ENCODE results near the gene TAC4. TPM values are rescaled to one million over a fixed set of nuclear protein-coding genes. Genes with fewer than 3 reads are reported as not detected.

TAC4 gene
- total RNA-seq, 1 donor from 2014 or later, result not detected

- intact Hi-C loops (cut with micrococcal nuclease), result no loop called here
These were observed 32.0 kb downstream of the TAC4 start for GRCh38 chr17:49815761-49816281.

- intact Hi-C loops (cut with micrococcal nuclease), result no loop called here
These were observed 32.9 kb downstream of the TAC4 start for GRCh38 chr17:49814781-49815529.

- intact Hi-C loops (cut with micrococcal nuclease), result no loop called here
These were observed 38.8 kb downstream of the TAC4 start for GRCh38 chr17:49809056-49809455.

GRCh38 chr17:49798738-49799137, 49.1 kb downstream of the TAC4 start:
- intact Hi-C loops (cut with micrococcal nuclease), result no loop called here

GRCh38 chr17:49798182-49798581, 49.7 kb downstream of the TAC4 start:
- intact Hi-C loops (cut with micrococcal nuclease), result no loop called here

GRCh38 chr17:49795372-49795771, 52.5 kb downstream of the TAC4 start:
- intact Hi-C loops (cut with micrococcal nuclease), result no loop called here

- intact Hi-C loops (cut with micrococcal nuclease), result no loop called here
These were observed 54.6 kb downstream of the TAC4 start for GRCh38 chr17:49793309-49793708.

DNA sequence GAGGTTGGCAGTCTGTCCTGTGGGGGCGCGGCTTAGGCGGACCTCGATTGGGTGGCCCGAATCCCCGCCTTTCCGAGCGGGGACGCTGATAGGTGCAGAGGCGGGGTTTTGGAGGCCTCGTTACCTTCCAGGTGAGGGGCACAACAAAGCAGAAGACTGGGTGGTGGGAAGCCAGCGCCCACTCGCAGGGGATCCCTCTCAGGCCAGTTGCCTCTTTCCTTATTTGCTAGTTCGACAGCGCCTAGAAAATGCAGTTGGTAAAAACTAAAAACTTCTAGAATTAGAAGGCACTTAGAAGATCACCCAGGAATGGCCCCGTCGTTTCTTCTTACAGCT, 58.7 kb downstream of the TAC4 start:
- intact Hi-C loops (cut with micrococcal nuclease), result loop anchor here (1.0 to 2.0 kb wide), 4 partner anchors 25 to 375 kb away; partner anchors contain the start of genes FAM117A and PHB1

- intact Hi-C loops (cut with micrococcal nuclease), result loop anchor here (1.0 to 2.0 kb wide), 7 partner anchors 24 to 374 kb away; partner anchors contain the start of genes FAM117A, PHB1 and SPOP
These were observed 59.2 kb downstream of the TAC4 start, which contains the start of gene KAT7 for GRCh38 chr17:49788478-49789242. Gene KAT7, plus strand, starts transcription at chr17:49788681. Its CDS starts 154 bp downstream, at chr17:49788835.

Other genes with a start within 250 kb of the TAC4 start
- 60.9 and 63.6 TPM in 2 replicates for gene SPOP, start 170.0 kb downstream of the TAC4 start, total RNA-seq
- gene SLC35B1, start 140.1 kb downstream of the TAC4 start, total RNA-seq, result 80.8 and 84.5 TPM in 2 replicates
- gene FAM117A, start 83.9 kb downstream of the TAC4 start, total RNA-seq, result 32.9 and 33.1 TPM in 2 replicates
- gene KAT7, start 59.4 kb downstream of the TAC4 start, total RNA-seq, result 73.3 and 80.8 TPM in 2 replicates
- 0.16 and 0.25 TPM in 2 replicates for gene DLX4, start 121.1 kb upstream of the TAC4 start, total RNA-seq
- gene DLX3, start 147.2 kb upstream of the TAC4 start, total RNA-seq, result not detected in 2 replicates
- 6.5 and 8.9 TPM in 2 replicates for gene ITGA3, start 208.0 kb upstream of the TAC4 start, total RNA-seq
- gene PDK2, start 247.3 kb upstream of the TAC4 start, total RNA-seq, result 17.2 and 17.4 TPM in 2 replicates